Bronchial epithelial cell (primary cell): ENCODE results near the gene VPS54. TPM values are rescaled to one million over a fixed set of nuclear protein-coding genes. Genes with fewer than 3 reads are reported as not detected.

Source experiments
- DNase-seq: peaks from one replicate; pipeline ENCODE4 v3.0.0-alpha.2; 2010; ENCODE audit warnings: low read depth
- FAIRE-seq: peaks from 2 replicates; lab custom pipeline; 2011; peaks lifted over from hg19 to GRCh38; lab: Jason Lieb, UNC
- H3K27me3 ChIP-seq: 2 replicates; pipeline ENCODE4 v1.5.1; 2011; ENCODE audit warnings: low read length; ENCODE audit not compliant: control insufficient read depth, insufficient read depth
- H3K36me3 ChIP-seq: 2 replicates; pipeline ENCODE4 v1.5.1; 2011; ENCODE audit warnings: low read length; ENCODE audit not compliant: control insufficient read depth, insufficient read depth
- H3K4me3 ChIP-seq: 2 replicates; pipeline ENCODE4 v1.5.1; 2011; ENCODE audit warnings: mild to moderate bottlenecking, low read depth, low read length, control low read depth
- total RNA-seq: library from RNA; depleted of rRNA; stranded (reverse); fragments of >200 nt; gene quantifications from 2 replicates; pipeline ENCODE4 v1.2.1, GENCODE V29; 2014
- TF ChIP-seq, protein P1 (sequence below): IDR thresholded peaks from 2 replicates; pipeline ENCODE4 v1.5.1; 2011; ENCODE audit warnings: mild to moderate bottlenecking, moderate library complexity, low read length, control low read depth, inconsistent platforms; ENCODE audit not compliant: insufficient read depth, severe bottlenecking

The VPS54 gene
- total RNA-seq, 1 donor from 2014 or later: 18.2 TPM

DNA sequence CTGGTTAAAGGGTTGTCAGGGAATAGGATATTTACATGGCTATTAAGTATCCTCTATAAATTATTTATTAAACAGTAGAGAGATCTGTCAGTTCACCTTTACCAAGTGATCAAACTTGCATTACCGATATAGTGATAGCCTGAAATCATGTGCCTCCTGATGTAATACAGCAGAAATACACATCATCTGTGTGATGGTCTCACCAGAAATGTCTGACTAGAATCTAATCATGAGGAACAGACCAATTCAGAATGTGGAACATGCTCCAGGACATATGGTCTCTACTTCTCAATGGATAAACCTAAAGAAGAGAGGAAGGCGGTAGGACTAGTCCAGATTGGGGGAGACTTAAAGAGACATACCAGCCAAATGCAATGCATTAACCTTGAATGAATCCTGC, 6.2 kb downstream of the VPS54 start:
- TF ChIP-seq, protein P1, sequence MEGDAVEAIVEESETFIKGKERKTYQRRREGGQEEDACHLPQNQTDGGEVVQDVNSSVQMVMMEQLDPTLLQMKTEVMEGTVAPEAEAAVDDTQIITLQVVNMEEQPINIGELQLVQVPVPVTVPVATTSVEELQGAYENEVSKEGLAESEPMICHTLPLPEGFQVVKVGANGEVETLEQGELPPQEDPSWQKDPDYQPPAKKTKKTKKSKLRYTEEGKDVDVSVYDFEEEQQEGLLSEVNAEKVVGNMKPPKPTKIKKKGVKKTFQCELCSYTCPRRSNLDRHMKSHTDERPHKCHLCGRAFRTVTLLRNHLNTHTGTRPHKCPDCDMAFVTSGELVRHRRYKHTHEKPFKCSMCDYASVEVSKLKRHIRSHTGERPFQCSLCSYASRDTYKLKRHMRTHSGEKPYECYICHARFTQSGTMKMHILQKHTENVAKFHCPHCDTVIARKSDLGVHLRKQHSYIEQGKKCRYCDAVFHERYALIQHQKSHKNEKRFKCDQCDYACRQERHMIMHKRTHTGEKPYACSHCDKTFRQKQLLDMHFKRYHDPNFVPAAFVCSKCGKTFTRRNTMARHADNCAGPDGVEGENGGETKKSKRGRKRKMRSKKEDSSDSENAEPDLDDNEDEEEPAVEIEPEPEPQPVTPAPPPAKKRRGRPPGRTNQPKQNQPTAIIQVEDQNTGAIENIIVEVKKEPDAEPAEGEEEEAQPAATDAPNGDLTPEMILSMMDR: no peak
- no peak for DNase-seq
- no peaks in the 10 kb centered on the region for H3K36me3 ChIP-seq
- no peak overlapping the region for H3K4me3 ChIP-seq
- FAIRE-seq: no peak
- H3K27me3 ChIP-seq: no peaks in the 10 kb centered on the region

DNA sequence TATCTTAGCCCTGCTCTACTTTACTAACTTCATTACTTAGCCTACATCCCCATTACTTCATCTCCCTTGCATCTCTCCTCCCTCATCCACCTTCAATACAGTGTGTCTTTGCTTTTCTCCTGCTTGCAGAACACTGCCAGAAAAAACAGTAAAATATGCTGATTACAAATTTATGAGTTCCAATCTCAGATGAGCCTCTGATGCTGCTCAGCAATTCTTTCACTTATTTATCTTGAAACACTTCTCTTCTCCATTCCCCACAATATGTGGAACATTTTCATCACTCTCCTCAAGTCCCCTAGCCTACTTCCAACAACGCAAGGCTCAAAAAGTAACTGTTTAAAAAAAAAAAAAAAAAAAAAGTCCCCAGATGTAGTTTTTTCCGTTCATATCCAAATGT, 7.1 kb downstream of the VPS54 start:
- FAIRE-seq (no peak), DNase-seq (no peak)
- H3K36me3 ChIP-seq: no peaks in the 10 kb centered on the region
- H3K4me3 ChIP-seq: no peak overlapping the region
- no peaks in the 10 kb centered on the region for H3K27me3 ChIP-seq
- TF ChIP-seq, protein P1: no peak

DNA sequence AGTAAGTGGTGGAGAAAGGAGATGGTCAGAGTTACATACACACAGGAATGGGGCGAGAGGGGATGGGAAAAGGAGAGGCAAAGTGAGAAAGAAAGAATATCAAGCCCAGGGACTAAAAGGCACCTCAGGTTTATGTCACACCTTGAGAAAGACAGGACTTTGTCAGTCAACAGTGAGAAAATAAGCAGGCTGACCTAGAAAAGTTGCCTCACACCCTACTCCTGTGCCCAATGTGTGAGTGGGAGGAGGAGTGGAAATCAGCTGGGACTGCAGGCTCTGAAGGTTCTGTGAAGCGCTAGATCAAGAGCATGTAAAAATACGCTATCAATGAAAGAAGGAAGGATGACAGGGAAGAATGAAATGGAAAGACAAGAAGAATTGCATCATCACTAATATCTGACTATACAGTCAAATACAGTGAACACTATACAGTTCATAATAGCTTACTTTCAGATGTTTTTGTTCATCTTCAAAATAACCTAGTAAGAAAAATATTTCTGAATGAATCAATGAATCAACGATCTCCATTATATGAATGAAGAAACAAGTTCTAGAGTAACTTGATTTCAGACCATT, 10.7 kb downstream of the VPS54 start:
- DNase-seq (no peak), FAIRE-seq (no peak)
- Histone ChIP-seq H3K27me3 (no peaks in the 10 kb centered on the region), H3K36me3 (no peaks in the 10 kb centered on the region), H3K4me3 (no peak overlapping the region)
- TF ChIP-seq, protein P1: no peak

DNA sequence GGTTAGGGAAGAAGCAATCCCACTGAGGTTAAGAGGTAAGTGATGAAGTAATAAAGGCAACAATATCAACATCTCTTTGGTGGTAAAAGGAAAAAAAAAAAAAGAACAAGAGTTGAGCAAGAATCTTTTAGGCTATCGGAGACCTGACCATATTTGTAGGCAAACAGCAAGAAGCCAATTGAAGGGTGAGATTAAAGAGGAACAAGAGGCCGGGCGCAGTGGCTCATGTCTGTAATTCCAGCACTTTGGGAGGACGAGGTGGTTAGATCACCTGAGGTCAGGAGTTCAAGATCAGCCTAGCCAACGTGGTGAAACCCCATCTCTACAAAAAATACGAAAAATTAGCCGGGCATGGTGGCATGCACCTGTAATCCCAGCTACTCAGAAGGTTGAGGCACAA, 11.3 kb downstream of the VPS54 start:
- FAIRE-seq (no peak), DNase-seq (no peak)
- Histone ChIP-seq H3K4me3 (no peak overlapping the region), H3K36me3 (no peaks in the 10 kb centered on the region), H3K27me3 (no peaks in the 10 kb centered on the region)
- TF ChIP-seq, protein P1: no peak

DNA sequence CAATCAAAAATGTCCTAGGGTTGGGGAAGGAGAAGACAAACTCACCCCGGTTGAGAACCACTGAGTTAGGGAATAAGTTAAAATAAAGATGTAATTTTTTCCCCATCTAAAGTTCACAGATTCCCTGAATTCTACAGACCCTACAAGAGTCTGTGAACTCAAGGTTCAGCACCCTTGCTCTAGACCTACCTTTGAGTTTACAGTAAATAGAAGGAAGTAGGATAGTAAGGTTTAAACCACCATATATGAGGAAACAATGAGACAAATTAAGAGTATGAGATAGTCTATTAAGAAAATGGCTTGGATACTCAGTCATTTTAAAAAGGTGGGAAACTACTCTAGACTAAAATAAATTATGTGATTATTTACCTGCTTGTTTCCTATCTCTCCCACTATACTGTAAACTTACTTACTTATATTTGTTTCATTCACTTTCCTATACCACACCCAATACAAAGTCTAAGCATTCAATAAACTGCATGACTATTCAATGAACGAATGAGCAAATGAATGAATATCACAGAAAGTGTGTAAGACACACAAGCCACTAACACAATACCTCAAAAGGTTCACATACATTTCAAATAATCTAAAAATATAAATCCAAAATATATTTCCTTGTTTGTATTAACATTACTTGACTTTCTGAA, 13.4 kb downstream of the VPS54 start:
- FAIRE-seq (no peak), DNase-seq (no peak)
- H3K36me3 ChIP-seq: no peaks in the 10 kb centered on the region
- H3K27me3 ChIP-seq: no peaks in the 10 kb centered on the region
- H3K4me3 ChIP-seq: no peak overlapping the region
- TF ChIP-seq, protein P1: no peak
